Effector memory CD4-positive, alpha-beta T cell (primary cell): ENCODE results near the gene LYZL2.
"Not testable (repeated sequence)": the region's sequence is repeated elsewhere in the genome, so short reads cannot be mapped to it uniquely, and the experiment has no call there.

Experiments
- DNase-seq, 3 donors: peaks; one replicate each; pipeline ENCODE4 v3.0.0-alpha.2; 2020
- H3K27ac ChIP-seq: 2 replicates; pipeline ENCODE4 v1.7.0; 2013; ENCODE audit warnings: mild to moderate bottlenecking, low read length, moderate library complexity; ENCODE audit not compliant: insufficient read depth, poor library complexity, severe bottlenecking
- H3K27me3 ChIP-seq: replicated peaks from 2 replicates; pipeline ENCODE4 v1.7.0; 2013; ENCODE audit warnings: mild to moderate bottlenecking, low read length; ENCODE audit not compliant: insufficient read depth, control insufficient read depth, poor library complexity, severe bottlenecking
- H3K36me3 ChIP-seq: 2 replicates; pipeline ENCODE4 v1.7.0; 2013; ENCODE audit warnings: mild to moderate bottlenecking, low read length, moderate library complexity; ENCODE audit not compliant: control insufficient read depth, insufficient read depth
- H3K4me1 ChIP-seq: 2 replicates; pipeline ENCODE4 v1.7.0; 2013; ENCODE audit warnings: low read length, mild to moderate bottlenecking; ENCODE audit not compliant: control insufficient read depth, insufficient read depth, poor library complexity, severe bottlenecking
- H3K4me3 ChIP-seq: 2 replicates; pipeline ENCODE4 v1.7.0; 2013; ENCODE audit warnings: low read length, low read depth, mild to moderate bottlenecking; ENCODE audit not compliant: insufficient read depth, poor library complexity, severe bottlenecking
- H3K9me3 ChIP-seq: 2 replicates; pipeline ENCODE4 v1.7.0; 2013; ENCODE audit warnings: mild to moderate bottlenecking, low read length, moderate library complexity; ENCODE audit not compliant: control insufficient read depth

The LYZL2 gene

DNA sequence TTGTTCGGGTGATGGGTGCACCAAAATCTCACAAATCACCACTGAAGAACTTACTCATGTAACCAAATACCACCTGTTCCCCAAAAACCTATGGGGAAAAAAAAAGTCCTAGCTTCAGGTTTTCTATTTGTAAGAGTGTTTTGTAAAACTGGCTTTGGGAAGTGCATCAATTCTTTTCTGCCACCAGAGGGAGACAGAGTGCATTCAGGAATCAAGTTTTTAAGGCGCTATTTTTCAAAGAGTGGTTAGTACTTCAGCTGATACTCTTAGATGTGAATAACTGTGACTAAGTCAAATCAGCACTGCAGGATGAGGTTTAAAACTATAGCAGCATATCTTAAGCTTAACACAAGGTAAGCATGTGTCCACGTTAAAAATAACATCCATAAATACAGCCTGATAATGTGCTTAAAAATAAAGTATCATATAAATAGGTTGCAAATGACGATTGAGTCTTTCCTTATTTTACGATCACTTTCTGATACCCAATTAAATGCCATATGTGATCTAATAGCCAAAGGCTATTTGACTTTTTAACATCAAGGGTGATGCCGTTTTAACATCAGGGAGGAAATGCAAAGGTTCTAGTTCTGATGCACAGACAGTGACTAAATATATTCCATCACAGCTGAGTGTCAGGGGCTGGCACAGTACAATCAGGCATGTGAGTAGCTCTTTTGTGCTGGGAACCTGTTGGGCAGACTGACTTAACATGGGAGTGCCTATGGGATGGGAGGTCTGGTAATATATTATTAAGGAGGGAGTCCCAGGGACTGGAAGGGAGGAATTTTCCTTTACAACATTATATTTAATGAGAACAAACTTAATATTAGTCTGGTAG is 10.6 kb upstream of the LYZL2 start:
- no peaks in the 10 kb centered on the region for H3K4me1 ChIP-seq
- no peaks in the 10 kb centered on the region for H3K27me3 ChIP-seq
- H3K36me3 ChIP-seq: no peaks in the 10 kb centered on the region
- DNase-seq: no peak
- no peak overlapping the region for H3K4me3 ChIP-seq
- no peak overlapping the region for H3K27ac ChIP-seq
- H3K9me3 ChIP-seq: no peaks in the 10 kb centered on the region

DNA sequence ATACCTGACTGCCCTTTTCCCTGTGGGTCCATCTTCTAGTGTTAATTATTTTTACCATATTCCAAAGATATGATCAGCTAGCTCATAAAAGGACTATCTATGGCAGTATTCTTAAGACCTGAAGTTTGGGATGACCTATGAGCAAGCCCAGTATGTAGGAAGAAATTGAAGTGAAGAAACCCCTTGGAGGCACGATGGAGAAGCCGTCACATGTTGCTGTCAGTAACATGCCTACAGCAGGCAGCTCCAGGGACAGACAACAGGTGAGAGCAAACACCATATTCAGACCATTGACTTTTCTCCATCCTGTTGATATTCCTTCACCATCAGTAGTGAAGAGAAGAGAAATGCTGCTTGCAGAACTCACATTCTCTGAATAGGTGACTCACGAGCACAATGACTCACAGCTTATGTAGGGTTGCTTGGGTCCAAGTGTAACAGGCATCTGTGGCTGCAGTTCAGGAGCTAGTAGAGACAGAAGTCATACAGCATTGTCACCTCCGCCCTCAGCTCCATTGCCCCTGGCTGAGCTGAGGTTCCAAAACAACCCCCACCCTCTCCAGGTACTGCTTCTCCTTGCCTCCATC is 8.4 kb upstream of the LYZL2 start:
- Histone ChIP-seq H3K4me1 (no peaks in the 10 kb centered on the region), H3K27ac (no peak overlapping the region), H3K4me3 (no peak overlapping the region), H3K27me3 (no peaks in the 10 kb centered on the region), H3K9me3 (no peaks in the 10 kb centered on the region), H3K36me3 (no peaks in the 10 kb centered on the region)
- no peak for DNase-seq

DNA sequence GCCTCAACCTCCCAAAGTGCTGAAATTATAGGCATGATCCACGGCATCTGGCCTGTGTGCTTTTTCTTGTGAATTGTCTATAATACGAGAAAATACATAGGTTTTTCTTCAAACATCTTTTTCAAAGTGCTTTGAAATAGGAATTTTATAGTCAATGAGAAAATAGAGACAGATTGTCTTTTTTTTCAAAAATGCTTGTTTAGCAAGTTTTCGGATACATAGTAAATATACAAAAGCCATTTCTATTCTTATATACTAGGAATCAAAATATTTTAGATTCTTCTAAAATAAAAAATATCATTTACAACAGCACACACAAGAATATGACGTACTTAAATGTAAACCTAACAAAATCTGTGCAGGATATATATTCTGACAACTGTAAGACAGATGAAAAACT is 1.6 kb upstream of the LYZL2 start:
- Histone ChIP-seq H3K27me3 (no peaks in the 10 kb centered on the region), H3K36me3 (no peaks in the 10 kb centered on the region), H3K9me3 (no peaks in the 10 kb centered on the region), H3K27ac (no peak overlapping the region), H3K4me3 (no peak overlapping the region), H3K4me1 (no peaks in the 10 kb centered on the region)
- DNase-seq: no peak

DNA sequence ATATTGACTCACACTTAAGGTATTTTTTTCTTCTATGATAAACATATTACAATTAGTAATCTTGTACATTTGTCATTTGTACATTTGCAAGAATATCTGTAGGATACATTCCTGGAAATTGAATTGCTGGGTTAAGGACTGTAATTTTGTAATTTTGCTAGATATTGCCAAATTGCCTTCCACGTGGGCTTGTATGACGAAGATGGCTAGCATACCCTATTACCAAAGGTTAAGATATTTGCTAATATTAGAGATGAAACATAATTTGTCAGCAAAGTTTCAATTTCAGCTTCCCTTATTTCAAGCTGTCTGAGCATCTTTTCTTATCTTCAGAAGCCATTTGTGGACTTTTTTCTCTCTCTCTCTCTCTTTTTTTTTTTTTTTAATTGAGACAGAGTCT is 1.0 kb upstream of the LYZL2 start:
- no peak overlapping the region for H3K4me3 ChIP-seq
- H3K4me1 ChIP-seq: no peaks in the 10 kb centered on the region
- H3K27ac ChIP-seq: no peak overlapping the region
- H3K9me3 ChIP-seq: no peaks in the 10 kb centered on the region
- no peak for DNase-seq
- no peaks in the 10 kb centered on the region for H3K36me3 ChIP-seq
- no peaks in the 10 kb centered on the region for H3K27me3 ChIP-seq

DNA sequence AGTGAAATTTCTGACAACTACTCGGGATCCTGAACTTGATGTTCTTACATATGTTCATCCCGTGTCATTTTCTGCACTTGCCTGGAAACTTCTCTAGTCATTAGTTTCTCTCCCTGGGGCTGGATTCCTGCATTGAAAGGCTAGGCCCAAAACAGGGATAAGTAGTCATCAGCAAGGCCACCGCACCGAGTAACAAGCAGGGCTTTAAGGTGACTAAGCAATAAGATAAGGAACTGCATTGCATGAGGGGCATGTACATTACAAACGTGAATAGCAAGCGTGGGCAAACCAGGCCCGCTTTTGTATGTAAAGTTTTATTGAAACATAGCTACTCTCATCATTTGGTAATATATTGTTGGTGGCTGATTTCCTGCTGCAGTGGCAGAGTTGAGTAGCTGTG is 977 bp downstream of the LYZL2 start:
- not testable (repeated sequence) for H3K4me3 ChIP-seq, H3K36me3 ChIP-seq, H3K27ac ChIP-seq, H3K27me3 ChIP-seq, H3K4me1 ChIP-seq, DNase-seq, H3K9me3 ChIP-seq

DNA sequence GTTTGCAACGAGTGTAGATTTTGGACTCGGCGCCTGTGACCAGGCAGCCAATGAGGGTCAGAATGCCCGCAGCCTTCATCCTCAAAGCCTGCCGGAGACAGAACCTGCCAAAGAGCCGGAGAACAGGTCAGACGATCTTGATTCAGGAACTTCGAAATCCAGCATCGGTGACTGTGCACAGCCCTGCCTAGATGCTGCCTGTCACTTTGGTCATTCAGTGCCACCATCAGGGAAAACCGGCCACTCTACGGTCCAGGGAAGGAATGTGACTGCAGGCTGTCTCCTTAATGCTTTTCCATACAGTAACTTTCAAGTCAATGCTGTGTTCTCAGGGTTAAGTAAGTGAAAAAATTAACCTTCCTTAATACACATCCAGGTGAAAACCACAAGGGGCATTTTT is 2.7 kb downstream of the LYZL2 start:
- H3K4me3 ChIP-seq, H3K27ac ChIP-seq, DNase-seq: not testable (repeated sequence)

DNA sequence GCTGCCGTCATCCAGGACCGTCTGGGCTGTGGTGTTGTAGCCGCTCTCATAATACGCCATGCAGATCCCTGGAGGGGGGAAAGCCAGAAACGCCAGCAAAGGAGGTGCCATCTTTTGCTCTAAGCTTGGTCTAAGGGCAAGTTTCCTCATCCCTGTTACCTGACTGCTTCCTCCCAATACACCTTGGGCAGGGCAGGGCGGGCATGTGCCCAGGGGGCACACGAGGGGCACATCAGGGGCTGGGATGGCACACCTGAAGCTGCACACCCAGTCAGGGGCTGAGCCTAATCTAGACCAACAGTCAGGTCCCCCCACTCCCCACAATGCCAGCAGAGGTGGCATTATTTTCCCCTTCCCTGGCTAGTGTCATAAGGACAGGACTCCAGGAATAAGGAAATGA is 3.4 kb downstream of the LYZL2 start:
- H3K4me1 ChIP-seq, H3K27me3 ChIP-seq, H3K36me3 ChIP-seq, DNase-seq, H3K27ac ChIP-seq, H3K4me3 ChIP-seq, H3K9me3 ChIP-seq: not testable (repeated sequence)

More for the DNA sequence above, 2.7 kb downstream of the LYZL2 start:
- not testable (repeated sequence) for H3K9me3 ChIP-seq, H3K27me3 ChIP-seq, H3K4me1 ChIP-seq, H3K36me3 ChIP-seq

DNA sequence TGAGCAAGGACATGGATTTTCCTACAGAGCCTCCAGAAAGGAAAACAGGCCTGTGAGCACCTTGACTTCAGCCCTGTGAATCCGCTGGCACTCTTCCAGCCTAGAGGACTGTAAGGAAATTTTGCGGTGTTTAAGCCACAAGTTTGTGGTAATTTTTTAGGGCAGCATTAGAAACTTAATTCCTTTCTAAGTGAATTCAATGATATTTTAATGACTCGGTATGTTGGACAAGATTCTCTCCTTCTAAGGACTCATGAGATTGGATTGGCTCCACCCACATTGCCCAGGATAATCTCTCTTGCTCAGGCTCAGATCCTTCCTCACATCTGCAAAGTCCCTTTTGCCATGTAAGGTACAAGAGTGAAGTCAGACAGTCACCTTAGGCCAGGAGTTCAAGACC is 4.5 kb downstream of the LYZL2 start:
- H3K27me3 ChIP-seq: no peaks in the 10 kb centered on the region
- no peak for DNase-seq
- H3K36me3 ChIP-seq: no peaks in the 10 kb centered on the region
- H3K4me1 ChIP-seq: no peaks in the 10 kb centered on the region
- no peak overlapping the region for H3K4me3 ChIP-seq
- H3K9me3 ChIP-seq: no peaks in the 10 kb centered on the region
- no peak overlapping the region for H3K27ac ChIP-seq

DNA sequence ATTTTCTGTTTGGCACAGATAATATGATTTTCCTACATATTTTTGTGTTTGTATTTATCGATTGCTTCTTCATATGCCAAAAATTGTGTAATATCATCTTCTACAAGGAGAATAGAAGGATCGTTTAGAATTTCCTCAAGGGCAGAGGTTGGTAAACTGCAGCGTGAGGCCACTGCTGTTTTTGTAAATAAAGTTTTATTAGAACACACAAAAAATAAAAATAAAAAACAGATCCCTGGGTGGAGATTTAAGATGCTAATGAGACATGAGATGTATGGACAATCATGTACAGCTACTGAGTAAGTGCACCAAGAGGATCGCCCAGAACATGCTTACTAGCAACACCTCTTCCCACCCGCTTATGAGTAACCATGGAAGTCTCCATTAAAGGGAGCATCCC is 9.6 kb downstream of the LYZL2 start:
- no peaks in the 10 kb centered on the region for H3K9me3 ChIP-seq
- no peak overlapping the region for H3K27ac ChIP-seq
- H3K36me3 ChIP-seq: no peaks in the 10 kb centered on the region
- no peaks in the 10 kb centered on the region for H3K27me3 ChIP-seq
- H3K4me3 ChIP-seq: no peak overlapping the region
- no peak for DNase-seq
- no peaks in the 10 kb centered on the region for H3K4me1 ChIP-seq

DNA sequence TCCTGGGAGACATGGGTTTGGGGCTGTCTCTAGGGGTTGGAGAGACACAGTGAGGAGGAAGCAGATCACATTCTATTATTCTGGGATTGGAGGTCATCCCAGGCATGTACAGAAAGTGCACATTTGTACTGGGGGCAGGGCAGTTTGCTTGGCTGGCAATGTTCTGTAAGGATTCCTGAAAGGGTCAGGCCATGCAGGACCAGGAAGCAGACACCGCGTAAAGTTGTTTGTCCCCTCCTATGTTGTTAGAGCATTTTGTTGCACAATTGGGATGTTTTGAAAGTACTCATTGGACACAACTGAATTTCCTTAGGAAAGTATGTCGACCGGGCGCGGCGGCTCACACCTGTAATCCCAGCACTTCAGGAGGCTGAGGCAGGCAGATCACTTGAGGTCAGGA is 12.5 kb downstream of the LYZL2 start:
- H3K4me1 ChIP-seq: no peaks in the 10 kb centered on the region
- no peak overlapping the region for H3K27ac ChIP-seq
- no peaks in the 10 kb centered on the region for H3K9me3 ChIP-seq
- no peaks in the 10 kb centered on the region for H3K36me3 ChIP-seq
- H3K27me3 ChIP-seq: no peaks in the 10 kb centered on the region
- DNase-seq: no peak
- no peak overlapping the region for H3K4me3 ChIP-seq
